Renal cortical epithelial cell (primary cell): ENCODE measurements around the gene KCNA3. TPM values are rescaled to one million over a fixed set of nuclear protein-coding genes. Genes with fewer than 3 reads are reported as not detected.

Source experiments
- DNase-seq: peaks from one replicate; pipeline ENCODE4 v3.0.0-alpha.2; 2011; ENCODE audit warnings: low read depth
- total RNA-seq: library from RNA; depleted of rRNA; stranded (reverse); fragments of >200 nt; gene quantifications from 2 replicates; pipeline ENCODE4 v1.2.3, GENCODE V29; 2014

KCNA3 gene
- total RNA-seq, 1 donor from 2014 or later: not detected

GRCh38 chr1:110638058-110638457, 36.7 kb downstream of the KCNA3 start:
- no peak for DNase-seq

GRCh38 chr1:110637475-110637874, 37.3 kb downstream of the KCNA3 start:
- DNase-seq: no peak

- no peak for DNase-seq
Observed at GRCh38 chr1:110636149-110636935, 38.4 kb downstream of the KCNA3 start.

DNA sequence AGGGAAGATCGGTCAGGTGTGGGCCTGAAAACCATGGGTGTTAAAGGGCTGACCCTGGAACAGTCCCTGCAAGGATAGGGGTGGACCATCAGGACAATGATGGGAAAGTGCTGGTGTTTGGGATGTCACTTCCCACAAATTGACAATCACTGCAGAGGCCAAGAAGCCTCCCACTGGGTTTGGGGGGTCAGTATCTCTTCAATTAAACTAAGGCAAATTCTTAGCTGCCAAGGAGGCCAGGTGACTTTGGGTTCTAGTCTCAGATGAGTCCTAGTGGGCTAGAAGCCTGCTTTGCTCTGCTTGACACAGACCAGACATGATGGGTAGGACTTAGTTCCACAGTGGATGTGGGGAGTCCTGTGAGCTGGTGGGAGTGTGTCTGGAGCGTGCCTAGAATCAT, 39.3 kb downstream of the KCNA3 start:
- no peak for DNase-seq

- DNase-seq: peak; percentile 7
Observed at GRCh38 chr1:110634455-110635311, 40.1 kb downstream of the KCNA3 start.

DNA sequence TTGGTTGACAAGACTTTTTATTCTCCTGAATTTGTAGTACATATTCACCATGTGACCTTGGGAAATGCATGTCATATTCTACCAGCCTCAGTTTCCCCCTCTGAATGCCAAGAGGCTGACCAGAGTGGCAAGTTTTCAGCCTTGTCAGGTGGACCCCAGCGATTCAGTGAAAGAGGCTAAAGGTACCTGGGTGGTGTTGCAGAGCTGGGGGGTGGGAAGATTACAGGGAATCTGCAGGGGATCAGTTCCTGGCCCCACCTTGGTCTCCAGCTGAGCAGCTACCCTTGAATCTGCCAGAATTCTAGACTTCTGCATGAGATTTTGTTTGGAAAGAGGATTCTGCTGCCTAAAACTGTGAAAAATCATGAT, 40.7 kb downstream of the KCNA3 start:
- DNase-seq: no peak

DNA sequence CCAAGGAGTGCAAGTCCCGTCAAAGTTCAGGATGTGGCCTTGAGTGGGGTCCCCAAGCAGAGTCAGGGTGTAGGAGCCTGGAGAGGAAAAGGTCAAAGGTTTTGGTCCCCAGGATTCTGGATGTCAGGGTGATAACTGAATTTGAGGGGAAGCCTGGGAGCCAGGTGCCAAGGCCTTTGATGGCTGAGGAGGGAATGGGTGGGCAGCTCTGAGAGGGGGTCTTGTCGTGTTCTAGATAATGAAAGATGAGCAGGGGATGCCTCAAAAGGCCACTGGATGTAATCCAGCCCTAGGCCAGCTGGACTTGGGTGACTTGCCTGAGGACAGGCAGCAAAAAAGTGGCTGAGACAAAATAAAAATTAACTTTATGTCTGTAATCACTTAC, 41.1 kb downstream of the KCNA3 start:
- DNase-seq: no peak

DNA sequence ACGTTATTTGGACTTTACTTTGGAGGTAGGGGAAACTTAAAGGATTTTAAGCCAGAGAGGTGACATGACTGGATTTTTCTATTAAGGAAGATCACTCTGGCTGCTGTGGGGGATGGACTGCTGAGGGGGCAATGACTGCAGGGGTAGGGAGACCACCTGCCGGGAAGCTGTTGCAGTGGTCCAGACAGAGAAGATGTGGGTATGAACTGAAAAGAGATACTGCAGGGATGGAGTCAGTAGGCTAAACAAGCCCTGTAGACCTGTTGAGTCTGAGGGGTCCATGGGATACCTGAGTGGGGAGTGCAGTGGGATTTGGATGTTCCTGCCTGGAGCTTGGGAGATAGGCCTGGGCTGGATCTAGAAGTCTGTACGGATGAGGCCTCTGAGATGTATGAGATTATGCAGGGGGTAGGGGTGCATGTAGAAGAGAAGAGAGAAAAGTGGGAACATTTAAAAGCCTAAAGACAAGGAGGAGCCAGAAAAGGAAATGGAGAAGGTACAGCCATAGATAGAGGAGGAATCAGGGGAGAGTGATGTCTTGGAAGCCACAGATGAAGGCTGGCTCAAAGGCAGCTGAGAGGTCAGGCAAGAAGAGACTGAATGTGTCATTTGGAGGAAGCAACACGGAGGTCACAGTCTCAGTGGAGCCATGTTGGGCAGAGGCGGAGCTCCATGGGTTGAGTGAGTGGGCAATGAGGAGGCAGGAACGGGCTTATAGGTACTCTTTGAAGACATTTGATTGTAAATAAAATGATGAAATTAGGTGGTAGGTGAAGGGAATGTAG, 42.7 kb downstream of the KCNA3 start:
- no peak for DNase-seq

GRCh38 chr1:110630839-110631663, 43.7 kb downstream of the KCNA3 start:
- peak; percentile 13 for DNase-seq

- no peak for DNase-seq
Observed at GRCh38 chr1:110628323-110629105, 46.2 kb downstream of the KCNA3 start.

GRCh38 chr1:110627764-110628163, 47.0 kb downstream of the KCNA3 start:
- no peak for DNase-seq

DNA sequence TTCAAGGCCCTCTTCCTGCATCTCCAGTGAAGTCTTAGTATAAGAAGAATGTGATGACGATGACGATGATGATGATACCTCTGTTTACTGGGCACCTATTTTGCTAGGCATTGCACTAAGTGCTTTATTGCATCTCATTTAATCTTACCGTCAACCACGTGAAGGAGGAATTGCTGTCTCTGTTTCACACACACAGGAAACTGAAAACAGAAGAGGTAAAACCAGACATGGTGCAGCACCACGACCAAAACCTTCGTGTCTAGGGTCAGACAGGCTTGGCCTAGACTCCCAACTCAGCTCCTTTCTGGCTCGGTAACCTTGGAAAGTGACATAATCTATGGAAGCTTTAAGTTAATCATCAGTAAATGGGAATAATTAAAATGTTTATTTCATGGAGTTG, 47.9 kb downstream of the KCNA3 start:
- DNase-seq: no peak

Other genes starting within 250 kb of the KCNA3 start
- not detected in 2 replicates for gene PROK1, start 223.8 kb downstream of the KCNA3 start, total RNA-seq
- gene KCNA10, start 155.8 kb downstream of the KCNA3 start, total RNA-seq: not detected in 2 replicates
- gene KCNA2, start 68.6 kb downstream of the KCNA3 start, total RNA-seq: not detected in 2 replicates
- gene CD53, start 198.2 kb upstream of the KCNA3 start, total RNA-seq: not detected in 2 replicates